Measurements from ENCODE around the gene CAMTA1. TPM values are rescaled to one million over a fixed set of nuclear protein-coding genes. Genes with fewer than 3 reads are reported as not detected.
"Not testable (repeated sequence)": the region's sequence is repeated elsewhere in the genome, so short reads cannot be mapped to it uniquely, and the experiment has no call there.

CAMTA1 gene
- total RNA-seq, 1 experiment from 2014 or later = 85.2 TPM

DNA sequence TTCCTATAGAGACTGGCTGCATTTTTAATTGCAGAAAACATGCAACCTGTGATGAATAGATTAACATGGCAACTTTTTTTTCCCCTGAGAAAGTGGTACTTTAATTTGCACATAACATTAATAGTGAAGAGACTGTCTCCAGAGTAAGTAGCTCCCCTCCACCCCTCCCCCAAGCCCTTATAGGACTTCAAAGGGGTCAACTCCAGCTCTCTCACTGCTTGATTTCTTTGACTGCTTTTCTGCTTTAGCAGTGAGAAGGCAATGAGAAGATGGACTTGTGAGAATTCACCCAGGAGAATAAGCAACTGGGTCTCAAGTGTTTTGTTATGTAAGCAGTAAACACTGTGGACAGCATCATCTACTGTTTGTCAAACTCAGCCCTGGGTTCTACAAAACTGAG lies 355.0 kb downstream of the CAMTA1 start:
- Histone ChIP-seq H3K27me3 (replicated peaks; ENCODE audit: insufficient read depth, low read depth, low read length, poor library complexity) (peaks cover 5% of the 10 kb centered on the region), H3K27ac (ENCODE audit: low read depth, low read length, poor library complexity, severe bottlenecking) (no peak overlapping the region), H3K4me1 (ENCODE audit: insufficient read depth, low read length, poor library complexity, severe bottlenecking) (no peaks in the 10 kb centered on the region), H3K9me3 (ENCODE audit: low read depth, low read length, poor library complexity, severe bottlenecking) (no peaks in the 10 kb centered on the region), H3K36me3 (ENCODE audit: insufficient read depth, low read length, poor library complexity, severe bottlenecking) (no peaks in the 10 kb centered on the region), H3K4me3 (ENCODE audit: low read depth, low read length, poor library complexity, severe bottlenecking) (no peak overlapping the region)
- no peak for DNase-seq (ENCODE audit: low spot score)
- intact Hi-C loops (cut with micrococcal nuclease; ENCODE audit: unreplicated experiment) = no loop called here
- POLR2A ChIA-PET (ENCODE audit: low non-redundant PET) = no interaction called here
- TF ChIP-seq, protein P1, sequence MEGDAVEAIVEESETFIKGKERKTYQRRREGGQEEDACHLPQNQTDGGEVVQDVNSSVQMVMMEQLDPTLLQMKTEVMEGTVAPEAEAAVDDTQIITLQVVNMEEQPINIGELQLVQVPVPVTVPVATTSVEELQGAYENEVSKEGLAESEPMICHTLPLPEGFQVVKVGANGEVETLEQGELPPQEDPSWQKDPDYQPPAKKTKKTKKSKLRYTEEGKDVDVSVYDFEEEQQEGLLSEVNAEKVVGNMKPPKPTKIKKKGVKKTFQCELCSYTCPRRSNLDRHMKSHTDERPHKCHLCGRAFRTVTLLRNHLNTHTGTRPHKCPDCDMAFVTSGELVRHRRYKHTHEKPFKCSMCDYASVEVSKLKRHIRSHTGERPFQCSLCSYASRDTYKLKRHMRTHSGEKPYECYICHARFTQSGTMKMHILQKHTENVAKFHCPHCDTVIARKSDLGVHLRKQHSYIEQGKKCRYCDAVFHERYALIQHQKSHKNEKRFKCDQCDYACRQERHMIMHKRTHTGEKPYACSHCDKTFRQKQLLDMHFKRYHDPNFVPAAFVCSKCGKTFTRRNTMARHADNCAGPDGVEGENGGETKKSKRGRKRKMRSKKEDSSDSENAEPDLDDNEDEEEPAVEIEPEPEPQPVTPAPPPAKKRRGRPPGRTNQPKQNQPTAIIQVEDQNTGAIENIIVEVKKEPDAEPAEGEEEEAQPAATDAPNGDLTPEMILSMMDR (conservative IDR thresholded peaks at IDR 0.05; ENCODE audit: low read depth, low read length) = no peak
- no peak for TF ChIP-seq EZH2 (IDR thresholded peaks at IDR 0.05; ENCODE audit: borderline replicate concordance, low read depth, low read length, poor library complexity, severe bottlenecking)
- no TSS peak for BruUV-seq (replicated peaks)
- CTCF ChIA-PET = no interaction called here

DNA sequence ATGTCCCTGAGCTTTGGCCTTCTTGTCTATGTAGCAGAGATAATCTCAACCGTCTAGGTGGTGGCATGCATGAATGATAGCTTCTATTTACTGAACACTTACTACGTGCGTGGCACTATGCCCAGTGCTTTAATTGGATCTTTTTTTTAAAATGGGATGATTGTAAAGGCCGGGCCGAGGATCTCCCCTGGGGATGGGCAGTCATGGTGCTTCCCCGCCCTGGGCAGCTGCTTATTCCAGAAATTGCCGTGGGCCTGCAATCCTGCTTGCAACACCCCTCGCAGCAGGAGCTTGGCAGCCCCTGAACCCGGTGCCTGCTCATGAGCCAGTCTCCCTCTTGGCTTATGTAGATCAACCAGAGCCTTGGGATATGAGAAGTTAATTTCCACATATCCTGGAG lies 360.7 kb downstream of the CAMTA1 start:
- Histone ChIP-seq H3K4me3 (ENCODE audit: low read depth, low read length, poor library complexity, severe bottlenecking) (no peak overlapping the region), H3K27me3 (replicated peaks; ENCODE audit: insufficient read depth, low read depth, low read length, poor library complexity) (no peaks in the 10 kb centered on the region), H3K9me3 (ENCODE audit: low read depth, low read length, poor library complexity, severe bottlenecking) (no peaks in the 10 kb centered on the region), H3K36me3 (ENCODE audit: insufficient read depth, low read length, poor library complexity, severe bottlenecking) (no peaks in the 10 kb centered on the region), H3K4me1 (ENCODE audit: insufficient read depth, low read length, poor library complexity, severe bottlenecking) (no peaks in the 10 kb centered on the region), H3K27ac (ENCODE audit: low read depth, low read length, poor library complexity, severe bottlenecking) (no peak overlapping the region)
- CTCF ChIA-PET = no interaction called here
- BruUV-seq (replicated peaks) = no TSS peak
- POLR2A ChIA-PET (ENCODE audit: low non-redundant PET) = no interaction called here
- peak; percentile 45 for DNase-seq (ENCODE audit: low spot score)
- intact Hi-C loops (cut with micrococcal nuclease; ENCODE audit: unreplicated experiment) = no loop called here
- TF ChIP-seq, protein P1 (conservative IDR thresholded peaks at IDR 0.05; ENCODE audit: low read depth, low read length) = no peak
- TF ChIP-seq EZH2 (IDR thresholded peaks at IDR 0.05; ENCODE audit: borderline replicate concordance, low read depth, low read length, poor library complexity, severe bottlenecking) = no peak

DNA sequence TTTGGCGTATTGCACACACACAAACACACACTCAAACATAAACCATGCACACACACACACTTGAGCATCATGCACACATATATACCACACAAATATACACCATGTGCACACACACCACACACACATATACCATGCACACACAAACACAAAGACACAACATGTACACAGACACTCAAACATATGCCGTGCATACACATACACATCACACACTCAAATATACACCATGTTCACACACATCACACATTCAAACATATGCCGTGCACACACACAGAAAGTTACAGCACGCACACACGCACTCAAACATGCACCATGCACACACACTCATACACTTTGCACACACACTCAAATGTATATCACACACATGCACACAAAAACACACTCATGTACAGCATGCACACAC lies 361.5 kb downstream of the CAMTA1 start:
- intact Hi-C loops (cut with micrococcal nuclease; ENCODE audit: unreplicated experiment) = no loop called here
- no peaks in the 10 kb centered on the region for H3K4me1 ChIP-seq (ENCODE audit: insufficient read depth, low read length, poor library complexity, severe bottlenecking)
- H3K4me3 ChIP-seq (ENCODE audit: low read depth, low read length, poor library complexity, severe bottlenecking) = no peak overlapping the region
- DNase-seq (ENCODE audit: low spot score) = no peak
- H3K27me3 ChIP-seq (replicated peaks; ENCODE audit: insufficient read depth, low read depth, low read length, poor library complexity) = no peaks in the 10 kb centered on the region
- H3K9me3 ChIP-seq (ENCODE audit: low read depth, low read length, poor library complexity, severe bottlenecking) = no peaks in the 10 kb centered on the region
- POLR2A ChIA-PET (ENCODE audit: low non-redundant PET) = no interaction called here
- CTCF ChIA-PET = no interaction called here
- H3K27ac ChIP-seq (ENCODE audit: low read depth, low read length, poor library complexity, severe bottlenecking) = no peak overlapping the region
- TF ChIP-seq, protein P1 (conservative IDR thresholded peaks at IDR 0.05; ENCODE audit: low read depth, low read length) = no peak
- no peak for TF ChIP-seq EZH2 (IDR thresholded peaks at IDR 0.05; ENCODE audit: borderline replicate concordance, low read depth, low read length, poor library complexity, severe bottlenecking)
- BruUV-seq (replicated peaks) = no TSS peak
- no peaks in the 10 kb centered on the region for H3K36me3 ChIP-seq (ENCODE audit: insufficient read depth, low read length, poor library complexity, severe bottlenecking)

DNA sequence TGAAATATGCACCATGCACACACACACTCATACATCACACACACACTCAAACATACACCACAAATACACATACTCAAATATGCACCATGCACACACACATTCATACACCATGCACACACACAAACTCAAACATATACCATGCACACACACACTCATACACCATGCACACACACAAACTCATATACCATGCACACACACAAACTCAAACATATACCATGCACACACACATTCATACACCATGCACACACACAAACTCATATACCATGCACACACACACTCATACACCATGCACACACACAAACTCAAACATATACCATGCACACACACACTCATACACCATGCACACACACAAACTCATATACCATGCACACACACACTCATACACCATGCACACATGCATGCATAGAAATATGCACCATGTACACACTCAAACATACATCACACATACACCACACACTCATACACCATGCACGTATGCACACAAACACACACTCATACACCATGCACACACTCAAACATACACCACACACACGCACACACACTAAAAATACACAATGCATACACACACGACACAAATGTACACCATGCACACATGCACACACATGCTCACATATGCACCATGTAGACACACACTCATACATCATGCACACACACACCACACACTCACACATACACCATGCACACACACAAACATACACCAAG lies 362.5 kb downstream of the CAMTA1 start:
- H3K9me3 ChIP-seq (ENCODE audit: low read depth, low read length, poor library complexity, severe bottlenecking); H3K4me1 ChIP-seq (ENCODE audit: insufficient read depth, low read length, poor library complexity, severe bottlenecking); H3K4me3 ChIP-seq (ENCODE audit: low read depth, low read length, poor library complexity, severe bottlenecking); DNase-seq (ENCODE audit: low spot score); H3K27ac ChIP-seq (ENCODE audit: low read depth, low read length, poor library complexity, severe bottlenecking); H3K36me3 ChIP-seq (ENCODE audit: insufficient read depth, low read length, poor library complexity, severe bottlenecking); intact Hi-C loops (cut with micrococcal nuclease; ENCODE audit: unreplicated experiment); H3K27me3 ChIP-seq (replicated peaks; ENCODE audit: insufficient read depth, low read depth, low read length, poor library complexity); CTCF ChIA-PET; BruUV-seq (replicated peaks); POLR2A ChIA-PET (ENCODE audit: low non-redundant PET): not testable (repeated sequence)

All from A673 (cell line).